A549 (cell line): ENCODE data around the gene SAMMSON. TPM values are rescaled to one million over a fixed set of nuclear protein-coding genes. Genes with fewer than 3 reads are reported as not detected.

Source experiments
- ATAC-seq, 2 experiments: fragments of 200-7000 bp in 1 of 2; fragments of >200 bp in 1 of 2; cut with Nextera tagmentation in 1 of 2; cut with Tn5 transposase in 1 of 2; 3 replicates each; pipeline versions ENCODE4 v1.8.0 to v1.9.1; 2018 to 2020; ENCODE audit warnings: mild to moderate bottlenecking in 1 of 2, moderate library complexity in 1 of 2
- CTCF ChIA-PET: fragments of 300-600 bp; sonication (Branson Sonifier 250); formaldehyde crosslinking; extraction: SDS; loops from one replicate; lab custom pipeline; 2021; ENCODE audit warnings: antibody characterized with exemption, inconsistent platforms; lab: Yijun Ruan, JAX
- POLR2A ChIA-PET: fragments of 350-600 bp; formaldehyde crosslinking; extraction: SDS; loops from one replicate; lab custom pipeline; 2021; ENCODE audit warnings: antibody characterized with exemption, inconsistent platforms; lab: Yijun Ruan, JAX
- DNase-seq, 2 experiments: peaks; one replicate each; pipeline versions ENCODE4 v3.0.0 to v3.0.0-alpha.2; 2011 to 2016; ENCODE audit warnings: low read depth in 1 of 2, low spot score in 1 of 2
- FAIRE-seq: peaks from 2 replicates; lab custom pipeline; 2011; peaks lifted over from hg19 to GRCh38; lab: Jason Lieb, UNC
- H3K27ac ChIP-seq, 2 experiments: fragments of >200 bp; sonication (Bioruptor Twin); formaldehyde crosslinking; 3 replicates each; pipeline ENCODE4 v1.5.1; 2016 to 2017
- H3K4me1 ChIP-seq: fragments of >200 bp; sonication (Bioruptor Twin); formaldehyde crosslinking; 3 replicates; pipeline ENCODE4 v1.6.1; 2016
- H3K4me2 ChIP-seq: fragments of >200 bp; sonication (Bioruptor Twin); formaldehyde crosslinking; 3 replicates; pipeline ENCODE4 v1.6.1; 2016
- H3K4me3 ChIP-seq: fragments of >200 bp; sonication (Bioruptor Twin); formaldehyde crosslinking; 3 replicates; pipeline ENCODE4 v1.5.1; 2016
- H3K9me3 ChIP-seq: fragments of >200 bp; sonication (Bioruptor Twin); formaldehyde crosslinking; 3 replicates; pipeline ENCODE4 v1.6.1; 2016
- BCL3 ChIP-seq: fragments of >200 bp; sonication (Bioruptor Twin); formaldehyde crosslinking; IDR thresholded peaks from 3 replicates; pipeline ENCODE4 v1.6.1; 2016
- CBX2 ChIP-seq: fragments of 200-600 bp; sonication (generic); IDR thresholded peaks from 2 replicates; pipeline ENCODE4 v1.6.1; 2016; ENCODE audit warnings: low read depth, mild to moderate bottlenecking, borderline replicate concordance
- CBX8 ChIP-seq: fragments of 200-600 bp; sonication (generic); IDR thresholded peaks from 2 replicates; pipeline ENCODE4 v1.6.1; 2016
- CEBPB ChIP-seq, 2 experiments: fragments of >200 bp in 1 of 2; sonication (Bioruptor Twin) in 1 of 2; formaldehyde crosslinking in 1 of 2; IDR thresholded peaks; 2 replicates each; pipeline ENCODE4 v1.6.1; 2012 to 2016
- E2F6 ChIP-seq: IDR thresholded peaks from 2 replicates; pipeline ENCODE4 v1.6.1; 2012; ENCODE audit warnings: low read depth, borderline replicate concordance
- EHMT2 ChIP-seq: fragments of 200-600 bp; sonication (generic); IDR thresholded peaks from 2 replicates; pipeline ENCODE4 v1.6.1; 2016; ENCODE audit warnings: antibody characterized with exemption, low read depth, mild to moderate bottlenecking, moderate library complexity
- ESRRA ChIP-seq: fragments of 150-350 bp; IDR thresholded peaks from 2 replicates; pipeline ENCODE4 v1.6.1; 2014; ENCODE audit warnings: mild to moderate bottlenecking, low read length, borderline replicate concordance
- FOSB ChIP-seq: fragments of 250-450 bp; sonication (Bioruptor Pico); IDR thresholded peaks from 2 replicates; pipeline ENCODE4 v1.5.0; 2020; ENCODE audit warnings: mild to moderate bottlenecking, moderate library complexity
- HDAC2 ChIP-seq: fragments of 200-600 bp; sonication (generic); IDR thresholded peaks from 2 replicates; pipeline ENCODE4 v1.6.1; 2016
- JUN ChIP-seq, 2 experiments: fragments of >200 bp; sonication (Bioruptor Twin); formaldehyde crosslinking; IDR thresholded peaks; 2 replicates in 1 of 2; 3 replicates in 1 of 2; pipeline ENCODE4 v1.6.1; 2016 to 2017
- KDM1A ChIP-seq: fragments of 200-600 bp; sonication (generic); IDR thresholded peaks from 2 replicates; pipeline ENCODE4 v1.6.1; 2016; ENCODE audit warnings: low read depth, mild to moderate bottlenecking
- MYC ChIP-seq: IDR thresholded peaks from 2 replicates; pipeline ENCODE4 v1.6.1; 2012; ENCODE audit warnings: mild to moderate bottlenecking, inconsistent platforms, low read length, improper control_type of control experiment, borderline replicate concordance
- NFE2L2 ChIP-seq: fragments of 150-350 bp; conservative IDR thresholded peaks from 2 replicates; pipeline ENCODE4 v1.6.1; 2014; ENCODE audit warnings: low read length
- NPAS2 ChIP-seq: fragments of 250-450 bp; sonication (Bioruptor Pico); IDR thresholded peaks from 2 replicates; pipeline ENCODE4 v1.8.0; 2022; ENCODE audit warnings: mild to moderate bottlenecking, moderate library complexity, borderline replicate concordance
- NR3C1 ChIP-seq: fragments of >200 bp; sonication (Bioruptor Twin); formaldehyde crosslinking; IDR thresholded peaks from 3 replicates; pipeline ENCODE4 v1.6.1; 2017
- PBX3 ChIP-seq: IDR thresholded peaks from 2 replicates; pipeline ENCODE4 v1.6.1; 2012
- POLR2A ChIP-seq: IDR thresholded peaks from 2 replicates; pipeline ENCODE4 v1.6.1; 2012; ENCODE audit warnings: mild to moderate bottlenecking, low read length
- RARB ChIP-seq: fragments of 250-450 bp; sonication (Bioruptor Pico); IDR thresholded peaks from 2 replicates; pipeline ENCODE4 v1.8.0; 2021; ENCODE audit warnings: mild to moderate bottlenecking, moderate library complexity
- RFX5 ChIP-seq: fragments of 450-650 bp; IDR thresholded peaks from 2 replicates; pipeline ENCODE4 v1.7.1; 2014; ENCODE audit warnings: antibody characterized with exemption, mild to moderate bottlenecking, moderate library complexity
- SMC3 ChIP-seq: fragments of >200 bp; sonication (Bioruptor Twin); formaldehyde crosslinking; IDR thresholded peaks from 3 replicates; pipeline ENCODE4 v1.6.1; 2018; ENCODE audit warnings: inconsistent platforms
- TP53 ChIP-seq: fragments of 250-450 bp; sonication (Bioruptor Pico); IDR thresholded peaks from 2 replicates; pipeline ENCODE4 v1.5.0; 2021; ENCODE audit warnings: mild to moderate bottlenecking, moderate library complexity
- ZFP36 ChIP-seq: fragments of 450-650 bp; IDR thresholded peaks from 2 replicates; pipeline ENCODE4 v1.6.1; 2014; ENCODE audit warnings: borderline replicate concordance; ENCODE audit not compliant: partially characterized antibody
- ZNF302 ChIP-seq: fragments of 250-450 bp; sonication (Bioruptor Pico); IDR thresholded peaks from 2 replicates; pipeline ENCODE4 v1.9.0; 2021; ENCODE audit warnings: inconsistent platforms, mild to moderate bottlenecking, moderate library complexity
- WGBS: methylation state at CpG from one replicate; pipeline ENCODE4 v1.1.6; 2017; ENCODE audit errors: missing lambda C conversion rate; 5-methylcytosine and 5-hydroxymethylcytosine counted together
- polyA plus RNA-seq, 4 experiments: library from polyadenylated mRNA; depleted of rRNA in 3 of 4; stranded (reverse); fragments of >200 nt; fragmentation: RNase III in 1 of 4; extraction: RNeasy Plus Mini Kit Qiagen cat#74134 plus additional on column Dnase treatment in 1 of 4; gene quantifications; 2 replicates in 3 of 4; 3 replicates in 1 of 4; pipeline ENCODE4 v1.2.3, GENCODE V29; 2011 to 2017

Gene SAMMSON
- polyA plus RNA-seq, 2 of the 4 experiments (the other 2 are of a cell fraction), result not detected

- Histone ChIP-seq H3K27ac (no peak overlapping the region), H3K4me3 (no peak overlapping the region), H3K4me1 (no peaks in the 10 kb centered on the region), H3K9me3 (no peaks in the 10 kb centered on the region), H3K4me2 (no peak overlapping the region)
- ChIA-PET CTCF (no interaction called here), POLR2A (no interaction called here)
- no peak for TF ChIP-seq RFX5
- no peak for TF ChIP-seq NFE2L2
- no peak for TF ChIP-seq E2F6
- TF ChIP-seq CEBPB (IDR thresholded peaks at IDR 0.05), result no peak
- no peak for TF ChIP-seq CBX2
- TF ChIP-seq NPAS2, result no peak
- FAIRE-seq (no peak), ATAC-seq (no peak), DNase-seq (no peak)
- 73% methylated on average over 6 of the region's 6 CpGs for WGBS
These were observed 11.7 kb upstream of the SAMMSON start for GRCh38 chr3:69987833-69988232.

- ATAC-seq (0 out of 6 replicates have a peak, but pooled peaks of 1 of the 2 experiments have one; percentile 32), DNase-seq (peak in 1 of 2 experiments; percentile 28), FAIRE-seq (no peak)
- Histone ChIP-seq H3K9me3 (no peaks in the 10 kb centered on the region), H3K4me3 (no peak overlapping the region), H3K4me1 (no peaks in the 10 kb centered on the region), H3K27ac (no peak overlapping the region), H3K4me2 (no peak overlapping the region)
- no peak for TF ChIP-seq JUN (IDR thresholded peaks at IDR 0.05)
- no peak for TF ChIP-seq HDAC2
- no peak for TF ChIP-seq CBX8
- no peak for TF ChIP-seq RARB
- TF ChIP-seq NPAS2, result no peak
- no peak for TF ChIP-seq KDM1A
- TF ChIP-seq TP53, result no peak
- TF ChIP-seq NR3C1, result no peak
- WGBS, result 35% methylated on average over 4 of the region's 4 CpGs
- CTCF ChIA-PET, result no interaction called here
- POLR2A ChIA-PET, result no interaction called here
These were observed 5.8 kb upstream of the SAMMSON start for GRCh38 chr3:69993757-69994156.

- no peak for TF ChIP-seq PBX3
- TF ChIP-seq ZNF302, result no peak
- TF ChIP-seq NR3C1, result no peak
- TF ChIP-seq ESRRA, result no peak
- TF ChIP-seq NPAS2, result no peak
- TF ChIP-seq SMC3, result no peak
- no peak for TF ChIP-seq E2F6
- TF ChIP-seq EHMT2, result no peak
- no peak for TF ChIP-seq FOSB (CRISPR knock-in tag)
- no peak for TF ChIP-seq BCL3
- no peak for TF ChIP-seq MYC
- TF ChIP-seq ZFP36, result no peak
- TF ChIP-seq POLR2A, result no peak
- TF ChIP-seq, all 56 proteins: peak for 0
- CTCF ChIA-PET, result no interaction called here
- FAIRE-seq, result no peak
- no peak for ATAC-seq
- WGBS, result 45% methylated on average over 3 of the region's 3 CpGs
- Histone ChIP-seq H3K4me2 (no peak overlapping the region), H3K27ac (no peak overlapping the region), H3K4me1 (no peaks in the 10 kb centered on the region; the same call in 2 of the 3 replicates), H3K9me3 (no peaks in the 10 kb centered on the region), H3K4me3 (no peak overlapping the region)
- POLR2A ChIA-PET, result no interaction called here
- no peak for DNase-seq
These were observed 4.6 kb upstream of the SAMMSON start for GRCh38 chr3:69994919-69995318.
